GM21526 (cell line): ENCODE measurements around the gene CFAP43.

ENCODE experiments used
- ATAC-seq: cut with Tn5 transposase; IDR thresholded peaks from one replicate; pipeline ENCODE4 v1.9.1; 2021; ENCODE audit warnings: moderate library complexity; ENCODE audit not compliant: unreplicated experiment, low FRiP score

CFAP43 gene, protein sequence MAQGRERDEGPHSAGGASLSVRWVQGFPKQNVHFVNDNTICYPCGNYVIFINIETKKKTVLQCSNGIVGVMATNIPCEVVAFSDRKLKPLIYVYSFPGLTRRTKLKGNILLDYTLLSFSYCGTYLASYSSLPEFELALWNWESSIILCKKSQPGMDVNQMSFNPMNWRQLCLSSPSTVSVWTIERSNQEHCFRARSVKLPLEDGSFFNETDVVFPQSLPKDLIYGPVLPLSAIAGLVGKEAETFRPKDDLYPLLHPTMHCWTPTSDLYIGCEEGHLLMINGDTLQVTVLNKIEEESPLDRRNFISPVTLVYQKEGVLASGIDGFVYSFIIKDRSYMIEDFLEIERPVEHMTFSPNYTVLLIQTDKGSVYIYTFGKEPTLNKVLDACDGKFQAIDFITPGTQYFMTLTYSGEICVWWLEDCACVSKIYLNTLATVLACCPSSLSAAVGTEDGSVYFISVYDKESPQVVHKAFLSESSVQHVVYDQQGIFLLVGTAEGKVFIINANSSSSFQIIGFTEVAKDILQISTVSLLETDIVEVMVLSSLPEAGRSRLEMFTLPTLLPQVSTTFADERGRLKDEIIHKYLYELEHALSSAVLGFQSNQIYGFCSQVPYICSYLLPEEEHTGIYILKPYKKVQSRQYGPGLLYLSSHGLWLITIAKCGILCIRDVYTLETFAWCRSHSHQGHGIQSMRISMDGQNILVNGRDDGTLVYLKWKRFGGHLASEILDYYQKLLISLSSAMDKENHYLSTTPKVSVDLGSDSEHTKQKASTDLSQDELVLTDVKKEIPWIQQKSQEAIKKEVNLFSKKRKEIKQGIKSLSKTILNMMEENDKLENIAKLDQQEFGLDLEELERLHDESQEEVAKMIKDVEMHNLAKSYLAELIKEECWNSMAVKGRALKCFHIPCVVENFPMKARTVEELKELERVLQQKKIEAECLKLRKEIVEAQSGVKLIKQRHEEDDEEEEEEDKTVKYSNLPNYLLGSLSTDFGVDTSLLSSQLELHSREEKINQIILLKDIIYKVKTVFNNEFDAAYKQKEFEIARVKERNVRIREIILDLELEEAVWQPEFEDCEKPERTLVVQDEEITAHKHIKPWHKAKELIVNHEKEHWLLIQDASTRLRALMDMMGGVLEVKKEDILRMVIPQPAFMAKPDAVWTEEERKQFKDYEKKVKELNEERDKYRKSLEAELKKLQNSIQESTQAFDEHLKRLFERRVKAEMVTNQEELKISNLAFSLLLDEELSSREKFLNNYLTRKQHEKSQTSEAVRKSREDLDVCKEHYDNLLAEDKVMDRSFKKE (N-terminal part only)

DNA sequence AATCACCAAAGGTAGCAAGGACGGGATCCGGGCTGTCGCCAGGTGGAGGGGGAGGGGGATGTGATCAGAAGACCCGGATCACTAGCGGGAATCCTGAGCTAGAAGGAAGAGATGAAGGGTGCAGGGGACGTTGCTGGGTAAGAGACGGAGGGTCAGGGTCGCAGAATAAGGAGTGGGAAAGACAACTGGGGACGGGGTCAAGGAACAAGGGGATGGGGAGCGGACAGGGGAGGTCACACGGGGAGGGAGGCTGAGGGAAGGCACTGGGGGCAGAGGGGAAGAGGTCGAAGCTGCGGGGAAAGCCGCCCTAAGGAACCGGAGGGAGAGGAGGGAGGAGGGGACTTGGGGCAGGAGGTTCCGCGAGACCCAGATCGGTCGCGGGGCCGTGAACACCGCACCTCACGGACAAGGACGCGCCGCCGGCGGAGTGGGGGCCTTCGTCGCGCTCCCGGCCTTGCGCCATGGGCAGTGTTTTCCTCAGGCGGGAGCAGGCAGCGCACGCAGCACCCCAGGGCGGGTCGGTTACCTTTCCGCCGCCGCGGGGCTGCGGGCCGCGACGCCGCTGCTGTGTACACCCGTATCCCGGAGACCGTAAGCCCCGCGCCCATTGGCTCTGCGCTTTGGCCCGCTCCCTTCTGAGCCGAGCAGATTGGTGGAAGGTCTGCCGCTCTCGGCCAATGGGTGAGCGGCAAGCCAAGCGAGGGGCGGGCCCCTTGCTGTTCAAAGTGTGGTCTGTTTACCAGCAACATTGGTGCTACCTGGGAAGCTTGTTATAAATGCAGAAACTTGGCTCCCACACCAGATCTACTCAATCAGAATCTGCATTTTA, at the start of gene CFAP43:
TSS of gene CFAP43 (minus strand) at position 581 of the 829 bp plus-strand sequence. CDS start at position 463, 118 bp downstream.
- peak; percentile 100 for ATAC-seq

DNA sequence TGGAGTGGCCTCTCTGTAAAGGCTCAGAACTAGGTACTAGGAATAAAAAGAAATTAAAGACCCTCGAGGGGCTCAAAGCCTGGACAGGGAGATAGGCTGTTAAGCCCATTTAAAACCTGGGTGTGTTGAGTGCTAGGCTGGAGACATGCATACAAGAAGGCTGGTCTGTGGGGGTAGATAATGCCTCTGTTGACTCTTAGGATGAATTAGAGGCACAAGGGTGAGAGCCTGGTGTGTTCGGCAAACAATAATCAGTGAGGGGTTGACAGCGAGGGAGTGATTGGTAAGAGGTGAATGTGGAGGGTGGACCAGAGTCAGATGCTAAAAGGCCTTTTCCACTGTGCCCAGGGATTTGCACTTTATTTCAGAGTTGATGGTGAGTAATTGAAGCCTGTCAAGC, 49.5 kb upstream of the CFAP43 start:
- ATAC-seq = no peak

- no peak for ATAC-seq
These were observed 47.5 kb upstream of the CFAP43 start for GRCh38 chr10:104279550-104280259.

DNA sequence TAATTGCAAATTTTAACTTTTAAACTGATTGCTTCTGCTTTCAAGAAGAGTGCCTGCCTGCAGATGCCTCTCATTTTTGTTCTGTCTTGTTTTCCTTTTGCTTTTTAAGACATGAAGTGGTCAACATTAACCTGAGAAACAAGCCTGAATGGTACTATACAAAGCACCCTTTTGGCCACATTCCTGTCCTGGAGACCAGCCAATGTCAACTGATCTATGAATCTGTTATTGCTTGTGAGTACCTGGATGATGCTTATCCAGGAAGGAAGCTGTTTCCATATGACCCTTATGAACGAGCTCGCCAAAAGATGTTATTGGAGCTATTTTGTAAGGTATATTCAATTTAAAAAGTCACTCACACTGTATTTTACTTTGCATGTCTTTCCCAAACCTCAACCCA, 45.6 kb upstream of the CFAP43 start:
- no peak for ATAC-seq

DNA sequence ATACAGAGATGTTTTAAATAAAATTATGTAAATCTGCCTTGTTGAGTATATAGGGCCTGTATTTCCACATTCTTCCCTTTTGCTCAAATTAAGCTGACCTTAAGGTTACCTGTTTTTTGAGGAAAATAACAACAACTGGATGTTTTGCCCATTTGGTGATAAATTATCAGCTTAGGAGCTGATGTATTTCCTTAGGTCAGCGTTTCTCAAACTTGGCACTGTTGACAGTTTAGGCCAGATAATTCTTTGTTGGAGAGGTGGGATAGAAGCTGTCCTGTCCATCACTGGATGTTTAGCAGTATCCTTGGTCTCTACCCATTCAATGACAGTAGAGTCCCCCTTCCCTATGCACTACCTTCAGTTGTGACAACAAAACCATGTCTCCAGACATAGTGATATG, 44.0 kb upstream of the CFAP43 start:
- no peak for ATAC-seq

- peak; percentile 91 for ATAC-seq
These were observed 42.9 kb upstream of the CFAP43 start for GRCh38 chr10:104274762-104275721.

DNA sequence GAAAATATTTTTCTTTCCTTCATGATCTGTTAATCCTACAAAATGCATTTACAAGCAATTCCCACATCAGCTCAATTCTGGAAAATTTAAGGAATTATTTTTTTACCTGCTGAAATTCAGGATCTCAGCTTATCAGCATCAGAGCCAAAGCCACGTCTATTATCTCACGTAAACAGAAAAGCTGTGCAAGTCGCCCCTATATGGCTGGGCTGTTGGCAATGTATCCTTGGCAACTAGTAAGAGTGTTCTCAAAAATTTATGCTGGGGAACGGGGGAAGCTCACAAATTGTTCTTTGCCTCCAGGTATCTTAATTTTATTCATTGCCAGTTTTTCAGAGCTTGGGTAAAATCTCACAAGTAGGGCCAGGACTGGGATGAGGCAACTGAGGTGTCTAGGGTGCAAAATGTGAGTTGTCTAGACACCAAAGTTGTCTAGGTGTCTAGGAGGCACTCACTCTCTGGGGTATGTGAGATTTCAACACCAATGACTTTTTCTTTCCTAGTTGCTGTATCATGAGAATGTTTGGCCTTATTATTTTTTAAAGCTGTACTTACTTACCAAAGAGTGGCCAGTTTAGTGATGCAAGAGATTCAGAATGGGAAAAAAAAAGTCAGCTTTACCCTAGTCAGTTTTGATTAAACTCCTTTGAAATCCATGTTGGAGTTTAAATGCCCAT, 41.9 kb upstream of the CFAP43 start:
- no peak for ATAC-seq

- ATAC-seq = no peak
These were observed 41.1 kb upstream of the CFAP43 start for GRCh38 chr10:104273286-104273685.

DNA sequence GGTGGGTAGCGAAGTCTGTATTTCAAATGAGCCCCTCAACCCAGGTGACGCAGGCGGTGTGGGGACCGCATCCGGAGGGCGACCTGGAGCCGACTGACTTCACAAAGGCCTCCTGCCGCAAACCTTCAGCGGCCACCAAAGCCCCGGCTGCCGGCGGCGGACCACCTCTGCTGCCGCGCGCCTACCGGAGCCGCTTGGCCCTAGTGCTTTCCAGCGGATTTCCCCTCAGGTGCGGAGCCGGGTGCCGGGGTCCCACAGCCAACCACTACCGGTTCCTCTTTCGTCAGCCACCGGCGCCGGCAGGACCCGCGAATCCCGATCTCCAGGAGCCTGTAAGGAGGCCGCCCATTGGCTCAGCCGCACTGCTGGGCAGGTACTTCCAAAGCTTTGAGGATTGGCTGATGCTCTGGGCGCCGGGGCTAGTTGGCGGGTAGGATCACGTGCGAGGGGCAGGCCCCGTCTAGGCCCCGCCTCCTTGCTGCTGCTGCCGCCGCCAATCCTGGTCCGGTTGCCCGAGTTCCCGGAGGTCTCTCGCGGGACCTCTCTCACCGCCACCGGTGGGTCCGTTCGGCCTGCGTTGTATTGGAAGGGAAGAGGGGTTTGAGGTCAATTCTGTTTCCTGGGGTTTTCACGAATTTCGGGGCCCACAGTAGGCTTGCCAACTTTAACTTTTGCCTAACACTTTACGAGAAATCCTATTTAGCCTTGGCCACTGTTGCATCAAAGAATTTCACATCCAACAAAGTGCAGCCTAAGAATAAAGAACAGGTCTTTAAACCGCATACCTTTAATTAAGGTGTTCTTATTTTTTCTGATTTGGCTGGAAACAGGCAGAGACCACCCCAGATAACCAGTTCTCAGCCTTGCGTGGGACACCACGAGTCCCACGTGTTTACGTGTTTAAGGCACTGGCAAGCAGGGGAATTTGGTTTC, 36.8 kb upstream of the CFAP43 start, which contains the start of gene GSTO2:
TSS of gene GSTO2 (plus strand) at position 472 of the 933 bp plus-strand sequence. CDS start 5,732 bp downstream, outside the sequence.
- peak; percentile 98 for ATAC-seq

DNA sequence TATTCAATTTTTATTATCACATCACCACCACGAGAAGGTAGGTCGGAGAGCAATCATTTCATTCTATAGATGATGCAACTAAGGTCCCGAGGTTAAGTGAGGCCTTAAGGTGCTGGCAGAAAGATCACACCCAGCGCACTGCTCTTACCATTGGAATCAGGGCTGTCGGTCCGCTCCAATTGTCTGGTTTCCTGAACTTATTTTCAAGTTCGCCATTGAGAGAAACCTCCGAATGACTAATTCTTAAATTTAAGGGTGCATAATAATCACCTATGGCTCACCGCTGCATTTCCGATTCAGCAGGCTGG, 36.2 kb upstream of the CFAP43 start:
- ATAC-seq = no peak

- no peak for ATAC-seq
These were observed 35.7 kb upstream of the CFAP43 start for GRCh38 chr10:104267721-104268404.

DNA sequence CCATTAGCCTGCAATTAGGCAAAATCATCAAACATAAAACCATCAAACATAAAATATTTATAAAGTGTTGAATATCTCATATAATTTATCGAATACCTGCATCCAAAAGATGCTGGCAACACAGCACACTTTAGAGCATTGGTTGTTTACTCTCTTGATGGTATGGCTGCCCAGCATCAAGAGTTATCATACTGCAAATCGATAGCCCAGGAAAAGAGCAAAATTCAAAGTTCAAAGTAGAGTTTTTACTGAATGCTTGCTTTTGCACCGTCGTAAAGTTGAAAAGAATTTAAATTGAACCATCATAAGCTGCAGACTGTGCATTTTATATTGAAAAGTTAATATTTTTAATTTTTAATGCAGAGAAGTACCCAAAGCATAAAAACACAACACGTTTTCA, 32.6 kb upstream of the CFAP43 start:
- ATAC-seq = no peak

DNA sequence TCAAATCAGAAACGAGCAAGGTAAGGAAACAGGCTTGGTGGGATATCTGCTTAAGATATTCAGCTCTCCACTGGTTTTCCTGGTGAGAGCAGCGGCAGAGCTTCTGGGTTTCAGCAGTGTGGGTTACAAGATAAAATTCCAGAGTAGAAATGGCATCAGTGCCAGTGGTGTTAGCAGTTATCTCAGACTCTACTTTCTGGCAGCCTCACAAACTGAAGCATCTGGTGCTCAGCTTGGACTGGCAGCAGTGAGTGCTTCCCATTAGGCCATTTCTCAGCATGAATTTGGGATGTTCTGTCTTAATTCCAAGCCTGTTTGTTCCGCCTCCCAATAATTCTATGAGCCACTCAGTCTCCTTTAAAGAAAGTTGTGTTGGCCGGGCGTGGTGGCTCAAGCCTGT, 29.9 kb upstream of the CFAP43 start:
- ATAC-seq = no peak

- no peak for ATAC-seq
These were observed 28.6 kb upstream of the CFAP43 start for GRCh38 chr10:104260775-104261115.

GRCh38 chr10:104259999-104260774, 28.0 kb upstream of the CFAP43 start:
- ATAC-seq = no peak
